Stimulated activated CD4-positive, alpha-beta T cell treated with anti-CD3 and anti-CD28 coated beads, TNF-alpha, amount 100 ng/mL, for 4 hours (primary cell): ENCODE data around the gene UGT3A2.
"Not testable (repeated sequence)": the region's sequence is repeated elsewhere in the genome, so short reads cannot be mapped to it uniquely, and the experiment has no call there.

Experiments used
- DNase-seq, 3 experiments: peaks; one replicate each; pipeline ENCODE4 v3.0.0-alpha.2; 2020; ENCODE audit warnings: low read depth in 3 of 3

The UGT3A2 gene

GRCh38 chr5:36052538-36052937 is 14.1 kb downstream of the UGT3A2 start:
- no peak for DNase-seq

- DNase-seq: no peak
Observed at GRCh38 chr5:36049949-36050348, 16.7 kb downstream of the UGT3A2 start.

GRCh38 chr5:36047384-36048160 is 19.1 kb downstream of the UGT3A2 start:
- no peak for DNase-seq

- DNase-seq: no peak
Observed at GRCh38 chr5:36045895-36046294, 20.8 kb downstream of the UGT3A2 start.

- no peak for DNase-seq
Observed at GRCh38 chr5:36041537-36041845, 25.2 kb downstream of the UGT3A2 start.

- DNase-seq: no peak
Observed at GRCh38 chr5:36040651-36041536, 25.8 kb downstream of the UGT3A2 start.

- no peak for DNase-seq
Observed at GRCh38 chr5:36035696-36036095, 31.0 kb downstream of the UGT3A2 start.

- DNase-seq: not testable (repeated sequence)
Observed at GRCh38 chr5:36034536-36035134, 32.0 kb downstream of the UGT3A2 start.

- DNase-seq: no peak
Observed at GRCh38 chr5:36033486-36033885, 33.2 kb downstream of the UGT3A2 start.

GRCh38 chr5:36033047-36033446 is 33.6 kb downstream of the UGT3A2 start:
- no peak for DNase-seq

GRCh38 chr5:36031223-36031622 is 35.5 kb downstream of the UGT3A2 start:
- DNase-seq: no peak

- DNase-seq: no peak
Observed at GRCh38 chr5:36029914-36030313, 36.8 kb downstream of the UGT3A2 start.

- DNase-seq: no peak
Observed at GRCh38 chr5:36028816-36029465, 37.7 kb downstream of the UGT3A2 start.

- DNase-seq: no peak
Observed at GRCh38 chr5:36027711-36028110, 39.0 kb downstream of the UGT3A2 start.

- no peak for DNase-seq
Observed at GRCh38 chr5:36026706-36027465, 39.8 kb downstream of the UGT3A2 start.

- DNase-seq: not testable (repeated sequence)
Observed at GRCh38 chr5:36022246-36022645, 44.4 kb downstream of the UGT3A2 start.

- not testable (repeated sequence) for DNase-seq
Observed at GRCh38 chr5:36019584-36019983, 47.1 kb downstream of the UGT3A2 start.

- no peak for DNase-seq
Observed at GRCh38 chr5:36017622-36018021, 49.1 kb downstream of the UGT3A2 start.

GRCh38 chr5:36017004-36017403 is 49.7 kb downstream of the UGT3A2 start:
- DNase-seq: no peak

- no peak for DNase-seq
Observed at GRCh38 chr5:36013182-36013581, 53.5 kb downstream of the UGT3A2 start.

GRCh38 chr5:36009698-36010097 is 57.0 kb downstream of the UGT3A2 start:
- no peak for DNase-seq
